HepG2 (cell line): ENCODE results near the gene POPDC2.

Source experiments
- CREB1 ChIP-seq, 2 experiments: fragments of 450-650 bp in 1 of 2; IDR thresholded peaks; 2 replicates each; pipeline ENCODE4 v1.6.1; 2016 to 2017; ENCODE audit warnings: control low read depth in 1 of 2, mild to moderate bottlenecking in 1 of 2, missing compliant biosample characterization in 1 of 2, missing genetic modification characterization in 1 of 2
- CTCF ChIP-seq: sonication (generic); formaldehyde crosslinking; IDR thresholded peaks from 2 replicates; pipeline ENCODE4 v1.5.0; 2020; ENCODE audit warnings: mild to moderate bottlenecking, missing genetic modification reagents, moderate library complexity
- JDP2 ChIP-seq: sonication (generic); formaldehyde crosslinking; IDR thresholded peaks from 2 replicates; pipeline ENCODE4 v1.8.1; 2022; ENCODE audit warnings: missing genetic modification reagents, borderline replicate concordance
- POLR2A ChIP-seq, 2 experiments: IDR thresholded peaks; 2 replicates each; pipeline ENCODE4 v1.6.1; 2011; ENCODE audit warnings: low read depth in 2 of 2, low read length in 2 of 2, mild to moderate bottlenecking in 1 of 2, moderate library complexity in 1 of 2; ENCODE audit not compliant: insufficient read depth in 1 of 2
- SALL2 ChIP-seq: sonication (generic); formaldehyde crosslinking; IDR thresholded peaks from 2 replicates; pipeline ENCODE4 v1.8.1; 2023; ENCODE audit warnings: mild to moderate bottlenecking, missing genetic modification reagents, inconsistent platforms
- SNAPC5 ChIP-seq: sonication (generic); formaldehyde crosslinking; IDR thresholded peaks from 2 replicates; pipeline ENCODE4 v1.8.1; 2023; ENCODE audit warnings: mild to moderate bottlenecking, missing genetic modification reagents, borderline replicate concordance
- TAF1 ChIP-seq: sonication (generic); formaldehyde crosslinking; IDR thresholded peaks from 2 replicates; pipeline ENCODE4 v1.4.0; 2020; ENCODE audit warnings: missing genetic modification reagents
- ZIK1 ChIP-seq: sonication (generic); formaldehyde crosslinking; IDR thresholded peaks from 2 replicates; pipeline ENCODE4 v1.5.0; 2020; ENCODE audit warnings: mild to moderate bottlenecking, low read depth, missing genetic modification reagents, borderline replicate concordance

- TF ChIP-seq POLR2A (IDR thresholded peaks at IDR 0.05; ENCODE audit: insufficient read depth in 1 of 2, low read depth in 2 of 2, low read length in 2 of 2) (no peak), CREB1 (IDR thresholded peaks at IDR 0.05) (no peak), CREB1 (CRISPR knock-in tag; IDR thresholded peaks at IDR 0.05) (no peak), JDP2 (no peak), CTCF (no peak), ZIK1 (CRISPR knock-in tag) (no peak), SNAPC5 (CRISPR knock-in tag) (no peak), TAF1 (CRISPR knock-in tag) (no peak), SALL2 (CRISPR knock-in tag) (no peak)
Measured at GRCh38 chr3:119599558-119600174, 60.7 kb downstream of the POPDC2 start.
